ENCODE measurements around the gene MACROD2.

MACROD2 gene

DNA sequence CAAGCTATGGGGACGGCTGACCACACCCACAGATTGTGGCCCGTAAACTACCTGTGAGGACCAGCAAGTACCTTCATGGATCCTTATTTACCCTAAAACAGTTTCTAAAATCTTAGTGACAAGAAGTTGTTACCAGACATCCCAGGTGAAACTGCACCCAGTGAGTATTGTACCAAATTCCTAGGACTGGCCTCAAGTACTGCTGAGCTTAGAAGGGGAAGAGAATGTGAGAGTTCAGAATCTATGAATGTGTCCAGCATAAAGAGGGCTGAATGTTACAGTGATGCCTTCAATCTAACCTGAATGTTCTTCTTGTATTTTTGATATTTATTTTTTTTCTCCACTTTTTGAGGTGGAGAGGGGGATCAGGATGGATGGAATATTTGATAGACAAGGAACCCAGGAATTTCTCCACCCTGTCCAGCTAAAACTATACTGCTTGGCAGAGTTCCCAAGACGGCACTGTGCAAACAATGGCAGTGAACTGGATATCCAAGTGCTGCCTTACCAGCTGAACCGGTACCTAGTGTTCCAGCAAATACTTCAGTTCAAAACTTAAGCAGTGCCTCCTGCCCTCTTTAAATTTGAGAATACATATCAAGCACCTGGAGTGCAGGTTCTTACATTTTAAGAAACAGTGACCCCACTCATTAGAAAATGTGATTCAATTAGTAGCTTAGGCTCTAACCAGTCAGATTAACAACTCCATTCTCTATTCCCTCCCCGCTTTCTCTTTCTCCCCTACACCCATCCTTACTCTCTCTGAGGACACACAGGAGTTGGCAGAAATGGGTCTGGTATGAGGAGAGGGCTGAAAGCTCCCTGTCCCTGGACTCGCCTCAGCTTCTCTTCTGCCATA, 769.4 kb downstream of the MACROD2 start:
- no peak for TF ChIP-seq JUND (IDR thresholded peaks at IDR 0.05; ENCODE audit: low read depth)
- peak; percentile 4 to 94 for DNase-seq (ENCODE audit: low read depth in 1 of 2, low spot score in 1 of 2)
- in situ Hi-C loops (cut with HindIII; ENCODE audit: low pct_unique_long_range_greater_than_20kb, low sequenced_read_pairs) = no loop called here

DNA sequence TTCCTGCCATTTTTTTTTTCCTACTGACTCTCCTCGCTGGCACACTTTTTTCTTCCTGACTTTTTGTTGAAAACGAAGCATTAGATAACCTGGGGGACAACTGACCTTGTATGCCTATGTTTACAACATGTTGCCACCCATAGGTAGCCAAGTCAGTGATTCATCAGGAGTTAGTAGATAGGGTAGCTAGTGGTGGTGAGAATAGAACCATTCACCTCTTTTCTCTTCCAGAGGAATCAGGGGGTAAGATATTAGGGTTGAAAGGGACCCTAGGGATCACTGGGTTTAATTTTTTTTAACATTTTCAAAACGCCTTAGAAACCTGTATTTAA, 770.0 kb downstream of the MACROD2 start:
- in situ Hi-C loops (cut with HindIII; ENCODE audit: low pct_unique_long_range_greater_than_20kb, low sequenced_read_pairs) = no loop called here
- DNase-seq (ENCODE audit: low read depth in 1 of 2, low spot score in 1 of 2) = no peak
- TF ChIP-seq JUND (IDR thresholded peaks at IDR 0.05; ENCODE audit: low read depth) = no peak

DNA sequence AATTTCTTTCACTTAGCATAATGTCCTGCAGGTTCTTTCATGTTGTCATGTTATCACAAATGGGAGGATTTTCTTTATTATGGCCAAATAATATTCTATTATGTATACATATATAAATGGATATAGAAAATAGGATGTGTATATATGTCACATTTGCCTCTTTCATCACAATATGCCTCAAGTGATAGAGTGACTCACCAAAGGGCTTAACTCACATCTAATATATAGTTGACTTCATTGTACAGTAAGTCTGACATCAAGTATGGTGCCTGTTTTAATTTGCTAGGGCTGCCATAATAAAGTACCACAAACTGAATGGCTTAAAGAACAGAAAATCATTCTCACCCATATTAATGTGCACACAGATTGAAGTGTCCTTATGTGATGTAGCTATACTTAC, 778.2 kb downstream of the MACROD2 start:
- no peak for DNase-seq (ENCODE audit: low read depth in 1 of 2, low spot score in 1 of 2)
- in situ Hi-C loops (cut with HindIII; ENCODE audit: low pct_unique_long_range_greater_than_20kb, low sequenced_read_pairs) = no loop called here
- TF ChIP-seq JUND (IDR thresholded peaks at IDR 0.05; ENCODE audit: low read depth) = no peak

DNA sequence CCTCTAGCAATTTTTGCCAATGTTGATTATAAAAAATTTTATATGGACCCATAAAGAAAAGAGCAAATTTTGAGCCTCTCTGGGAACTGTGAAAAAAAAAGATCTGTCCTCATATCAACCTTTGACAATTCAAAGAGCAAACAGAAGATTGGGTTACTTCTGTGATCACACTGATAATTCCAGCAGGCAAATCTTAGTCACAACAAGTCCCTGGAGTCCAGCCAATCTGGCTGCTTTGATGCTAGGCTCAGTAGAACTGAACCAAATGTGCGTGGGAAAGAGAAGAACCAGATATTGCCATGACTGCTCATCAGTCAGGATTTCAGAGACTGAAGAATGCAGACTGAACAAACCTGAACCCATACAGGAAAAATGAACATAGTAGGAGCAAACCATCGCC, 780.5 kb downstream of the MACROD2 start:
- no peak for DNase-seq (ENCODE audit: low read depth in 1 of 2, low spot score in 1 of 2)
- in situ Hi-C loops (cut with HindIII; ENCODE audit: low pct_unique_long_range_greater_than_20kb, low sequenced_read_pairs) = no loop called here

GRCh38 chr20:14777591-14777990, 782.3 kb downstream of the MACROD2 start:
- DNase-seq (ENCODE audit: low read depth in 1 of 2, low spot score in 1 of 2) = no peak
- no peak for TF ChIP-seq JUND (IDR thresholded peaks at IDR 0.05; ENCODE audit: low read depth)
- in situ Hi-C loops (cut with HindIII; ENCODE audit: low pct_unique_long_range_greater_than_20kb, low sequenced_read_pairs) = no loop called here

More for the DNA sequence above, 780.5 kb downstream of the MACROD2 start:
- no peak for TF ChIP-seq JUND (IDR thresholded peaks at IDR 0.05; ENCODE audit: low read depth)

- no peak for DNase-seq (ENCODE audit: low read depth in 1 of 2, low spot score in 1 of 2)
- no peak for TF ChIP-seq JUND (IDR thresholded peaks at IDR 0.05; ENCODE audit: low read depth)
- in situ Hi-C loops (cut with HindIII; ENCODE audit: low pct_unique_long_range_greater_than_20kb, low sequenced_read_pairs) = no loop called here
Measured at GRCh38 chr20:14778096-14778495, 782.8 kb downstream of the MACROD2 start.

- DNase-seq (ENCODE audit: low read depth in 1 of 2, low spot score in 1 of 2) = no peak
- no peak for TF ChIP-seq JUND (IDR thresholded peaks at IDR 0.05; ENCODE audit: low read depth)
- in situ Hi-C loops (cut with HindIII; ENCODE audit: low pct_unique_long_range_greater_than_20kb, low sequenced_read_pairs) = no loop called here
Measured at GRCh38 chr20:14778875-14779274, 783.6 kb downstream of the MACROD2 start.

GRCh38 chr20:14780508-14780907, 785.2 kb downstream of the MACROD2 start:
- no peak for DNase-seq (ENCODE audit: low read depth in 1 of 2, low spot score in 1 of 2)
- TF ChIP-seq JUND (IDR thresholded peaks at IDR 0.05; ENCODE audit: low read depth) = no peak
- in situ Hi-C loops (cut with HindIII; ENCODE audit: low pct_unique_long_range_greater_than_20kb, low sequenced_read_pairs) = no loop called here

DNA sequence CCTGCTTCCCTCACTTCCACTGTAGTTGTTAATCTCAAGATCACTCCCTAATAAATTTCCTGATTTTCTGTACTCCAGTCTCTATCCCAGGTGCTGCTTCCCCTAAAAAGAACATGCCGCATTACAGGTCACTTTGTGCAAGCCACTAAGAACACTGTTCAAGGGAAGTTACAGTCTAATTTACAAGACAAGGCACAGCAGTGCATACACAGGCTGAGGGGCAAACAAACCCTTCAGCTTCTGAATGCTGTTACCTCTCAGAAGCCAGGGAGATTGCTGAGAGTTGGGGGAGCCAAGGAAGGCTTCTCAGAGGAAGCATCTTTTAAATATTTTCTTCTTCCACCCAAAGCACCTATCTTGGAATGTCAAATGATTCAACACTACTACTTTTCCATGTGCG, 787.4 kb downstream of the MACROD2 start:
- in situ Hi-C loops (cut with HindIII; ENCODE audit: low pct_unique_long_range_greater_than_20kb, low sequenced_read_pairs) = no loop called here
- TF ChIP-seq JUND (IDR thresholded peaks at IDR 0.05; ENCODE audit: low read depth) = no peak
- no peak for DNase-seq (ENCODE audit: low read depth in 1 of 2, low spot score in 1 of 2)

- no peak for TF ChIP-seq JUND (IDR thresholded peaks at IDR 0.05; ENCODE audit: low read depth)
- in situ Hi-C loops (cut with HindIII; ENCODE audit: low pct_unique_long_range_greater_than_20kb, low sequenced_read_pairs) = no loop called here
- DNase-seq (ENCODE audit: low read depth in 1 of 2, low spot score in 1 of 2) = no peak
Measured at GRCh38 chr20:14783766-14784165, 788.5 kb downstream of the MACROD2 start.

GRCh38 chr20:14785065-14785743, 789.9 kb downstream of the MACROD2 start:
- in situ Hi-C loops (cut with HindIII; ENCODE audit: low pct_unique_long_range_greater_than_20kb, low sequenced_read_pairs) = no loop called here
- no peak for DNase-seq (ENCODE audit: low read depth in 1 of 2, low spot score in 1 of 2)
- TF ChIP-seq JUND (IDR thresholded peaks at IDR 0.05; ENCODE audit: low read depth) = no peak

DNA sequence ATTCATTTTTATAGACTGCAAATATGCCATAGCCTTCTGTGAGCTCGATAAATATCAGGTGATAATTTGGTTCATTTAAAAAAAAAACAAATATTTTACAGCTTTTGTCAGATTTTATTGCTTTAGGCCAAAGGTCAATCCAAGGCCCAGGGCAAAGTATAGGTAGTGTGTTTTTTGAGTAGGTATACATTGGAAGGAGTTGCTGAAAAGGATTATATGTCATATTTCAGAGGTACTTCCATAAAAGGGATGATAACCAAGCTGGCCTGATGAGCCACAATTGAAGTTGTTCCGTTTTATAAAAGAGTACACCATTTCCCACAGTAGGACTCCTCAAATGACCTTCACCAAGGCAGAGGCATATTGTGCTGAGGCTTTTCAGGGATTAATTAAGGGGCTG, 794.9 kb downstream of the MACROD2 start:
- no peak for DNase-seq (ENCODE audit: low read depth in 1 of 2, low spot score in 1 of 2)
- in situ Hi-C loops (cut with HindIII; ENCODE audit: low pct_unique_long_range_greater_than_20kb, low sequenced_read_pairs) = no loop called here
- TF ChIP-seq JUND (IDR thresholded peaks at IDR 0.05; ENCODE audit: low read depth) = no peak

GRCh38 chr20:14790771-14791620, 795.7 kb downstream of the MACROD2 start:
- no peak for TF ChIP-seq JUND (IDR thresholded peaks at IDR 0.05; ENCODE audit: low read depth)
- in situ Hi-C loops (cut with HindIII; ENCODE audit: low pct_unique_long_range_greater_than_20kb, low sequenced_read_pairs) = no loop called here
- DNase-seq (ENCODE audit: low read depth in 1 of 2, low spot score in 1 of 2) = no peak

Measured in T47D (cell line).